HPDE6-E6E7 (cell line): Measurements from ENCODE around the gene CSRP1.
"Not testable (repeated sequence)": the region's sequence is repeated elsewhere in the genome, so short reads cannot be mapped to it uniquely, and the experiment has no call there.

Source experiments
- DNase-seq: peaks from one replicate; pipeline ENCODE4 v3.0.0; 2011; ENCODE audit warnings: missing footprints; ENCODE audit errors: extremely low spot score

The CSRP1 gene

DNA sequence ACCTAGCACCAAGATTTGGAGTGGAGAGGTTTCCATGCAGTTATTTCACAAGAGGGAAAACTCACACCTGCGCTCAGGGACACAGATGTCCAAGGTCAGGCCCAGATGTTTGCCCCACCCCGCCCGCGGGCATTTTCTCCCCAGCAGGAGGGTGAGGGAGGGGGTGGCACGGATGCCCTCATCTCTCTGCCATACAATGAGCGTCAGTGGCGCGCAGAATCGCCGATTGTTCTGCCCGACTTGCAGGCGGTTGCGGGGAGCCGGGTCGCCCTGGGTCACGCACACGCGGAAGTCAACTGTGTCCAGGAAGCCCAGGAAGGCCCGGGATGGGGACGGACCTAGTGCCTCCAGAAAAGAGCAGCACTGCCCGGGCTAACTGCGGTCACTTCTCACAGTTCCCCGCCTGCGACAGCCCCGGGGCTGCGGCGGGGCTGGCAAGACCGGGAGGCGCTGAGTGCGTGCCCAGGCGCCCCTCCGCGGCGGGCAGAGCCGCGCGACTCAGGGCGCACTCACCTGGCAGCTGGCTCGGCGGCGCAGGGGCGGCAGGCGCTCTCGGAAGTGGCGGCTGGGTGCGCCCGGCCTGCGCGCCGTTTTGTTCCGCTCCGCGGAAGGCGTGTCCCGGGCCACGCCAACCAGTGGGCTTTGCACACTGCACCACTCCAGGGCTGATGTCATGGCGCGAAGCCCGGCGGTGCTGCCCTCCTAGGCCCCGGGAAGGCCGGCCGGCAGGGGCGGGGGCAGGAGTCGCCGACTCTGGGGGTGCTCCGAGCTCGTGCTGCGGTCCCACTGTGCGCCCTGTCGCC lies at the start of gene CSRP1:
Gene CSRP1, minus strand, starts transcription at position 567 of the 803 bp plus-strand sequence. CDS start 10,820 bp downstream, outside the sequence.
- peak; percentile 91 for DNase-seq

DNA sequence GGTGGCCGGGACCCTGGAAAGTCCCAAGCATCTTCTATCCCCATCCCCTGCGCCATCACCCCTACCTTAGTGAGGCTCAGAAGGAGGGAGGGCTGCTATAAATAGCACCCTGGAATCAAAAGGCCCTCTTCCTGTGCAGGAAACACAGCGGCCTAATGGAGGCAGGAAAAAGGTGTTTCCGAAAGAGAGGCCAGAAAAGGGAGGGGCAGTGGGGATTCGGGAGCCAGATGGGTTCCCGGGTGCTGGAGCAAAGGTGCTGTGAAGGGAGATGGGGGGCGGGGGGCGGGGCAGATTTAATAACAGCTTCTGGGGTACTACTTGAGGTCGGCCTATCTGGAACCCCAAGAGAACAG lies 48.6 kb upstream of the CSRP1 start:
- DNase-seq, result no peak

DNA sequence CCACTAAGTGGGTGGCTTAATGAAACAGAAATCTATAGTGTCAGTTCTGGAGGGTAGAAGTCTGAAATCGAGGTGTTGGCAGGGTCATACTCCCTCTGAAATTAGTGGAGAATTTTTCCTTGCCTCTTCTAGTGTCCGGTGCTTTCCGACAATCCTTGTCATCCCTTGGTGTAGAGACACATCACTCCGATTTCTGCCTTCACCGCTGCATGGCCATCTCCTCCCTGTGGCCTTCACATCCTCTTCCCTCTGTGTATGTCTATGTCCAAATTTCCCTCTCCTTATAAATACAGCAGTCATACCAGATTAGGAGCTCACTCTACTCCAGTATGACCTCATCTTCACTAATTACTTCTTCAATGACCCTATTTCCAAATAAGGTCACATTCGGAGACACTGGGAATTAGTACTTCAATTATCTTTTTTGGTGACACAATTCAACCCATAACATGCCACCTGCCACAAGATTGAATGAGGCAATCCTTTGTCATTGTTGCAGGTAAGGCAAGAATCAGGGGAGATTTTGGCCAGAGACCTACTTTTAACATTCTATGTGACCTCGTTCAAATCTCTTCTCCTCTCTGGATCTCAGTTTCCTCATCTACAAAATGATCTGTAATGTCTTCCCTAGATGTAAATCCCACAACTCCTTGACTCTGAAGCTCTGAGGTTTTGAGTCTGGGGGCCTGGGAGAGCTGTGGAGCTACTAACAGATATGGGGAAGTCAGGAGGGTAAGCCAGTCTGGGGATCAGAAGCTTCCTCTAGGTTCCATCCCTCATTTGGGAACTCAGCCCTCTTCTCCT lies 48.1 kb upstream of the CSRP1 start:
- DNase-seq, result no peak

DNA sequence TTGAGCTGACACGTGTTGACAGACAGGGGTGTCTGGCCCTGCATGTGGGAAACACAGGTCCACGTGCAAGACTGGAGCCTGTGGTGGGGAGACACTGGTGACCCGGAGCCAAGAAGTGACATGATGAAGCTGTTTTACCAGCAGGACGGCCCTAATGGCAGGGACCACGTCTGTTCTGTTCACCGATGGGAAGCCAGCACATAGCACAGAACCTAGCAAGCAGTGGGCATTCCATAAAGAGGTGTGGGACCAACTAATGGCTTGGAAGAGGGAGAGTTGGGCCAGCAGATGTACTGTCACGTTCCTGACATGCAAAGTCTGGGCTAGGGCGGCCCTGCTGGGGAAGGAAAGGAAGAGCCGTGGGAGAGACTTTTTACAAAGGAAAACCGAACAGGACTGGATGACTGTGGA lies 47.3 kb upstream of the CSRP1 start:
- no peak for DNase-seq

DNA sequence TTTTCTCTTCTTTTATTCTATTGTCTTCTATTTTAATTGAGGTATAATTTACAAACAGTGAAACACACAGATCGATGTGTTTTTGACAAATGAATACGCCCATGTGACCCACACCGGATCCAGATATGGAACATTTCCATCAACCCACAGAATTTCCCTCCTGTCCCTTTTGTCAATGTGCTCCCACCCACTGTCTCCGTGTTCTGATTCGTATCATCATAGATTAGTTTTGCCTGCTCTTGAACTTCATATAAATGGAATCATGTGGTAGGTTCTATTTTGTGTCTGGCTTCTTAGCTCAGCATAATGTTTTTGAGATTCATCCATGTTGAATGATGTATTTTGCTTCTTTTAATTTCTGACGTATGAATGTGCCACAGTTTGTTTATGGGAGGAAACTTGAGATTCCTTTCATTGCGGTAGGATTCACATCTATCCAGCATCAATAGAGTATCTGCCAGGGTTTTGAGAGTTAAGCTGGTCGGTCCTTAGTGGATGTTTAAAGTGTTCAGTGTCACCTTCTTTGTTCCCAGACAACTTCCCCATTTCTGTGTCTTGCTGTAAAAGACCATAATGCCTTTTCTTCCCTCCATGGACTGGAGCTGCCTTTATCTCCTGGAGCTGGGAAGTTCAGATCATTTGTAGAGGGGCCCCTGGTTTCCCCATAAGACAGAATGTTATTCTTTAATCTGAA lies 46.7 kb upstream of the CSRP1 start:
- DNase-seq, result no peak

DNA sequence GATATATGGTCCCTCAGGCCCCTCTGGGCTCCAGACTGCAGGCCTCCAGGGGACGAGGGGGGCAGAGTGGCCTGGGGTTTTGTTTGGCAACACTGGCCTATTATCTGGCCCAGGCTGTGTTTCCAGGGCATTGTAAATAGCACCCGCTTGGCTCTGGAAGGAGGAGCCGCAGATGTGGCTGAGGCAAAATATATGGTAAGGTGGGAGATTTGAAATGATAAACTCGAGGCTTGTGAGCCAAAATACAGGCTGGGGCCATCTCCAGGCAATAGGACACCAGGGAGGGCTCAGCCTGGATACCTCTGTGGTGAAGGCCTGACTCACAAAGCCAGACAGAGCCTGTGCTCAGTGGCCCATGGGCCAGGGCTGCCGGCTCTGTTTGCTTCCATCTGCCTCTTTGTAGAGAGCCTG lies 46.0 kb upstream of the CSRP1 start:
- no peak for DNase-seq

DNA sequence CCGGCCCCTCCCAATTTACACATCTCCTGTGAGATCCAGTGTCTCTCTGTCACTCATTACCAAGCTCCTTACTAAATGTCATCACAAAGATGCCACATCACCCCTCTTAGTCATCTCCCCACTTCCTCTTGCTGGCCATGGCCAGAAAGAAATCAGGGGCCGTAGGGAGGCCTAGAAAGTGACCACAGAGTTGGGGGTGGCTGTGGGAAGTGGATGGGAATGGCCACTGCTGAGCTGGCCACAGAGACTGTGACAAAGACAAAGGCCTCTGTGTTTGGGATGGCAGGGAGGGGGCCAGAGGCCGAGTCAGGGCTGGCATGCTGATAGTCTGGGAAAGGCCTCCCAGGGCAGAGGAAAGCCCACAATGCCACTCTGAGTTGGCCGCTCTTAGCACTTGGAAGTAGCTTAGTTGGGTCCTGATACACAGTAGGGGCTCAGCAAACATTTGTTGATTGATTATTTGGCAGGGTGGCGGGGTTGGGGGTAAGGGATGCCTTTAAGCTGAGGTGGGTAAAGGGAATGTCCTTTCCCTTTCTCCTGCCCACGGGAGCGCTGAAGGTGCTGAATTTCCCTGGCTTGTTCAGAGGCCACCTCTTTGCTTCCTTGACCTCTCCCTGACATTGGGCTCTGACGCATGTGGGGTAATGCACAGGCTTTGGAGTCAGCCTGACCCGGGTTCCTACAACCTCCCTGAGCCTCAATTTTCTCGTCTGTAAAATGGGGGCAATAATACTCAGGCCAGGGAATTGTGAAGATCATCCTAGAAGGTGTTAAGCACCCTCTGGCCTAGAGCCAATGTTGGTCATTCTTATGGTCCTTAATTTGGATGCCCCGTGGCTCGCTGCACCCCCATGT lies 45.2 kb upstream of the CSRP1 start:
- no peak for DNase-seq

DNA sequence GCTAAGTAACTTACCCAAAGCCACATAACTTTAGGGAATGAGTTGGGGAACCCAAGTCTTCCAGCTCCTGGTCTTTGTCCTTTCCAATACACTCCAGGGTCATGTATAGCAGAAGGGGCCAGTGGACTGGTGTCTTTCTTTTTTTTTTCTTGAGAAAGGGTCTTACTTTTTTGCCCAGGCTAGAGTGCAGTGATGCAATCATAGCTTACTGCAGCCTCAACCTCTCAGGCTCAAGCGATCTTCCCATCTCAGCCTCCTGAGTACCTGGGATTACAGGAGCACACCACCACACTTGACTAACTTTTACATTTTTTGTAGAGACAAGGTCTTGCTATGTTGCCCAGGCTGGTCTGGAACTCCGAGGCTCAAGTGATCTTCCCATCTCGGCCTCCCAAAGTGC lies 44.2 kb upstream of the CSRP1 start:
- no peak for DNase-seq

DNA sequence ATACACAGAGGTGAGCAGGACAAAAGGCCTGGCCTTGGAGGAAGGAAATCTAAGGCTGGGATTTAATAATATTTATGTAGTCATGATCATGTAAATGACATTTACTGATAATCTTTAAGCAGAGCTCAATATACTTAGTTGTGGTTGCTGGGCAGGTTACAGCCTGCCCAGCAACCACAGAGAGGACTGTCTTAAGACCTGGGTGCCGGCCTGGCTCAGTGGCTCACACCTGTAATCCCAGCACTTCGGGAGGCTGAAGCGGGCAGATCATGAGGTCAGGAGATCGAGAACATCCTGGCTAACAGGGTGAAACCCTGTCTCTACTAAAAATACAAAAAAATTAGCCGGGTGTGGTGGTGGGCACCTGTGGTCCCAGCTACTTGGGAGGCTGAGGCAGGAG lies 42.6 kb upstream of the CSRP1 start:
- DNase-seq, result not testable (repeated sequence)

DNA sequence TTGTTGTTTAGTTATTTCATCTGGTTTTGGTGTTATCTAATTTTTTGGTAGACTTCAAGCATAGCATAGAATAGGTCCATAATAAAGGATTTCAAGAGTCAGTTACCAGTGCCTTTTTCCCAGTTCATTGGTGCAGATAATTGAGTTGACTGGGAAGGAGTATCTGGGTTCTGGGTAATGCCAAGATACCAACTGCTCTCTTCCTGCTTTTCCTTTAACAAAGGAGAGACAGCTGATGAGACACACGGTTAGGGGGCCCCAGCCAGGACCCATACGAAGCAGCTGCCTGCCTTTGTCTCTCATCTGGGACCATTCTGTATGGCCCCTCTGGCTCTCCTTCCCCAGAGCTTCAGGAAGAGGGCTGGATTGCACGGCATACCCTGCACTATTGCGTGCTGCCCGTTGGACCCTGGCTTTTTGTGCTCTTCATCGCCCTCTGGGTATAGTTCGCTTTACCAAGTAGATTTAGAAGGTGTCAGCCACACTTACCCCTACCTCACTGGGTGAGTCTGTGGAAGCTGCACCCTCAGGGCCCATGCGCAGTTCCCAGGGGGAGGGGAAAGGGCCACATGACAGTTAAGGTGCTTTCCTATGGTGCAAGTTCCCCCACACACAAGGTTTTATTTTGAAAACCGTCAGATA lies 39.0 kb upstream of the CSRP1 start:
- DNase-seq, result no peak

DNA sequence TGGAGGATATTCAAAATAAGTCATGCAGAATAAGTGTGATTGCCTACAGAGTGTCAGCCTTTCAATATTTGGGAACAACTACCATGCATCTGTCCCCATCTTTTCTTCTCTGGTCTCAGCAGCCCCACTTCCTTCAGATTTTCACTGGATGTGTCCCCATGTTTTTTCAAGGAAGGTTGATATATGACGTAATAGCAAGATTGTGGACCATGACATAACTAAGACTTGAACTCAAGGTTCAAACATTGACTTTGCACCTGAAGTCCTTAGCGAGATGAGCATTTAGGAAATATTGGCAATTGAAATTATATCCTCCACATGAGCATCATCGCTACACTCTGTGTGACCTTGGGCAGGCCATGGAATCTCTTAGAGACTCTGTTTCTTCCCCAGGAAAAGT lies 37.8 kb upstream of the CSRP1 start:
- DNase-seq, result no peak

DNA sequence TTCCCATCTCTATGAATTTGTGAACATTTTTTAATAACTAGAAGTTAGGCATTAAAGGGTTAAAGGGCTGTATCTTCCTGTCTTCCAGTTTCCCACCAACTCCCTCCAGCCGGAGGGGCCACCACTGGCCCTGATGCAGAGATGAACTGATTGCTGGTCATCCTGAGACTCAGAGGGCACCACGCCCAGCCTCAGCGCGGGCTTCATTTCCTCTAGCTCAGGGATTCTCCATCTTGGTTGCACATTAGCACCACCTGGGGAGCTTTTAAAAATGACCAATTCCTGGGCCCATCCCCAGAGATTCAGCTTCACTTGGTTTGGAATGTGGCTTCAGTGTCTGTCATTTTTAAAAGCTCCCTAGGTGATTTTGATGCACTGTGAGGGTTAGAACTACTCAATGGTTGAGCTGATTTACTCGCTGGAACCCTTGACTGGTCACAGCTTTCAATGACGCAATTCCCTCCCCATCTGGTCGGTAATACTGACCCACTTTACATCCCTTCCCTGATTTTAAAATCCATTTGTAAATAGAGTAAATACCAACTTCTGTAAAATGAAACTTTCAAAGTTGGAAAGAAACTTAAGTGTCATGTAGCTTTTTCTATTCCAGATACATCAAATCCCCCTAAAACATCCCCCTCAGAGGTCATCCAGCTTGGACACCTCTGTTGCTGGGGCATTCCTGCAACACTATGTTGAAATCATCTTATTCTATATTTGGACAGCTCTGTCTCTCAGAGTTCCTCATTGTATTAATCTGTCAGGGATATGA lies 37.1 kb upstream of the CSRP1 start:
- DNase-seq, result no peak

DNA sequence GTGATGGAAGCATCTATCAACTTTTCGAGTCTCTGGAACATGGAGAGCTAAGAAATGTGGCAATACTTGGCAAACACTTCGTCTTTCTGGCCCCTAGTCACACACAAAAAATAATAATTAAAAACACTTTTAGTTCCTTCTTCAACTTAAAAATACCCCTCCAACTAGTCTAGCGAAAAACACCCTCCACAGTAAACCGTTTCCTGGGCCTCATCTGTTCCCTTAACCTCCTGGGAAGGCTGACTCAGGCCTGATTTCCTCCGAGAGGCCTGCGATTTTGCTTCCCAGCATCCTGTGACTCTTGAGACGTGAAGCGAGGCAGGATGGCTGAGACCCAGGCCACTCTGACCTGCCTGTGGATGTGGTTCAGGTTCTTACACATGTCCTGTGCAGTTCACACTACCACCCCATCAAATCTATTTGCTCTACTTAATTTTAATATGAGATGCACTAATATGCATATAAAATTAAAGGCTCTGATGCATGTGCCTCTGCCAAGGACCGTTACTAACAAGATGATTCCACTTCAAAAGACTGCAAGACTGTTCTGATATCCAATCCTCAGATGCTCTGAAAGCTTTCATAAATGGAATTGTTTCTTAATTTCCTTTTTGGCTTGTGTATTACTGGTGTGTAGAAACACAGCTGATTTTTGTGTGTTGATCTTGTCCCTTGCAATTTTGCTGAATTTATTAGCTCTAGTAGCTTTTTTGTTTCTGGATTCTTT lies 35.5 kb upstream of the CSRP1 start:
- no peak for DNase-seq

DNA sequence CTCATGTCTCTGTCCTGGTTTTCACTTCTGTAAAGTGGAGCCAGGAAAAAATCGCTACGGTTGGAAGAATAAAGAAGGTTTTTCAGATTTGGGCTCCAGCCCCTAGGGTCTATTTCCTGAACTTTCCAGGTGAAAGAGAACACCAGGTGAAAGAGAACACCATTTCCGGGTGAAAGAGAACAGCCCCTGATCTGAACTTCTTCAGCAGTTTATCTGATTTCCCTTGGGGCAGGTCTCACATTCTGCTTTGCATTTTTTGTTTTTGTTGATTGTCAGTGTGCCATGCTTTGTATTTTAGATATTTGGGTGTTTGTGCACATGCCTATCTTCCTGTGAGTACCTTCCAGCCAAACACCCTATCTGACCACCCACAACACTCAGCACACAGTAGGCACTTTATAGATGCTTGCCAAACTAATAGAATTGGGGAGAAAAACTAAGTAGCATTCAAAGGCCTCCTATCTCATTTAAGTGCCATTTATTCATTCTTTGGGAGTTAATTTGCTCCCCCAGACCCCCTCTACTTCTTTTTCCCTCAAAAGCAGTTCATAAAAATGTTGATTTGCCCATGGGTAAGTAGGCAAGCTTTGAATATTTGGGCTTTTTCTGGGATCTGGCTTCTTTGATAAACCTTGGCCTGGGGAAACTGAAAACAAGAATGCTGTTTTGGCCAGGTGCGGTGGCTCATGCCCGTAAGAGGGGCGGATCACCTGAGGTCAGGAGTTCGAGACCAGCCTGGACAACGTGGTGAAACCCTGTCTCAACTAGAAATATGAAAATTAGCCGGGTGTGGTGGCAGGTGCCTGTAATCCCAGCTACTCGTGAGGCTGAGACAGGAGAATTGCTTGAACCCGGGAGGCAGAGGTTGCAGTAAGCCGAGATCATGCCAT lies 34.2 kb upstream of the CSRP1 start:
- DNase-seq, result no peak

DNA sequence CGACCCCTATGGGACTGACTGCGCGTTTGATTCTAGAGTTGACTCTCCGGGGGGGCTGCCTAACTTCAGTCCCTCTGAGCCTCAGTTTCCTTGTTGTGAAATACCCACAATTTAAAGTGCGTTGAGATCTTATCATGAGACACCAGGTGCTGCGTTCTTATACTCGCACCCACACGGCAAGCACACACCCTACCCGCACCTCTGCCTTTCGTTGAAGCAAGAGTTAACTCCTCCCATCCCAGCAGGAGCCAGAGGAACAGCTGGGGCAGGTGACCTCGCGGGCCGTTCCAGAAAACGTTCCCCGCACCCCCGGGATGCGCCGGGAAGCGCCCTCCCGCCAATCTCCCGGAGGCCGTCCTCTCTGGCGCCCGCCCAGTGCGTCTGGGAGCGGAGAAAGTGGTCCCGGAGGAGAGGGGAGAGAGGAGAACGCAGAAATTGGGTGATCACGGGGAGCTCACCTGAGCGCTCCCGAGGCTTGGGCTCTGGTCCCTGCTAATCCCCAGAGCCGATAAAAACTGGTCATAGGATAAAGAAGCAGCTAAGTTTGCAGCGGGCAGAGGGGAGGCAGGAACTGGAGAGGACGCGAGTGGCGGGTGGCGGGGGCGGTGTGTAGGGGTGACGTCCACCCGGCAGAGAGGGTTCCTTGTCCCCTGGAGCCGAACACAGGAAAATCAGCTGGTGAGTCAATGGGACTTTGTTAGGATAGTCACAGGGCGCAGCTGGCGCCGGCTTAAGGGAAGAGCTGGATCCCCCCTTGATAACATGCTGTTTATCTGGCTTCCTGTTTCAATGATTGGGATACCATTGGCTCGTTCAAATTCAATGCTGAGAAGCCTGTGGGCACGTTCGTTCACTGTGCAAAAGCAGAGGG lies 32.9 kb upstream of the CSRP1 start:
- no peak for DNase-seq

DNA sequence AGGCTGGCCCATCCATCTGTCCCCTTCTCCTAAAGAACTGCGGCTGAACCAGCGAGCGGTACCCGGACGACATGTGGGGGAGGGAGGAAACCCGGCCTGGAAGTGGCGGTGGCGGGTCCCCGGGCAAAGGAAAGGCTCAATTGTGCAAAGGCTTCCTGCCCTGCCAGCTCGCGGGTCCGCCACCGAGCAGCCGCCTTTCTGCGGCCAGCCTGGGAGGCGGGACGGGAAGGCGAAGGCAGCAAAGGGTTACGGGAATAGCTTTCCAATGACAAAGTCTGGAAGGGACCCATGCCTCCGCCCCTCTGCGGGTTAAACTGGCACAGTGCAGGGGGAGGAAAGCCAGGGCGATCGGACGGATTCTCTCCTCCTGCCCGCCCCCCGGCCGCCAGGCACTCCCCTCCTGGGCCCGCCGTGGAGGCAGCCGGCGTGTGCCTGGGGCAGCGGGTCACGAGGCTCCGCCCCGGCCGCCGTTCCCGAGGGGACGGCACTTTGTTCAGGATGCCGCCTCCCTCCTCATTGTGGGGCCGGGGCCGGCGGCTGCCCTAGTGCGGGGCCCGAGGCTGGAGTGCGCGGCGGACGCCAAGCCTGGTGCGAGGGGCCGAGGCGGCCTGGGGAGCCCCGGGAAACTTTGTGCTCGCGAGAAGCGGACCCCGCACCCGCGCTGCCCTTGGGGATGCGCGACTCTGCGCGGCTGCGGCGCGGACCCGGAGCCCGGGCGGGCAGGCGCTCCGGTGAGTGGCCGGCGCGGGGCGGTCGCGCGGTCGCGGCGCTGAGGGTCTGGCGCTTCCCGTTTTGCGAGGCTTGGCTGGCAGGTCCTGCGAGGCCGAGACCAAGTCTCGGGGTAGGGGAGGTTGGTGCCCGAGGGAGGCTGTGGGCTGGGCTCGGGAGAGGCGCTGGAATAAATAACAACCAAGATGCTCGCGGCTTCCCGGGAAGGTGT lies 32.0 kb upstream of the CSRP1 start, which contains the start of gene NAV1:
Gene NAV1, plus strand, starts transcription at position 516 of the 940 bp plus-strand sequence. CDS start 83,758 bp downstream, outside the sequence.
- DNase-seq, result no peak
